HG03039 (cell line): ENCODE data around the gene RAF1.

ENCODE experiments used
- ATAC-seq: cut with Tn5 transposase; IDR thresholded peaks from one replicate; pipeline ENCODE4 v1.9.1; 2021; ENCODE audit warnings: mild to moderate bottlenecking, moderate library complexity; ENCODE audit not compliant: unreplicated experiment

RAF1 gene

GRCh38 chr3:12598890-12599289 lies 65.0 kb downstream of the RAF1 start:
- no peak for ATAC-seq

GRCh38 chr3:12593473-12593872 lies 70.4 kb downstream of the RAF1 start:
- no peak for ATAC-seq

- no peak for ATAC-seq
These were observed 71.8 kb downstream of the RAF1 start for GRCh38 chr3:12591997-12592715.

- no peak for ATAC-seq
These were observed 72.5 kb downstream of the RAF1 start for GRCh38 chr3:12591456-12591855.

GRCh38 chr3:12590096-12590495 lies 73.8 kb downstream of the RAF1 start:
- no peak for ATAC-seq

GRCh38 chr3:12588039-12589009 lies 75.6 kb downstream of the RAF1 start:
- no peak for ATAC-seq

- no peak for ATAC-seq
These were observed 77.5 kb downstream of the RAF1 start for GRCh38 chr3:12586403-12586802.

- no peak for ATAC-seq
These were observed 77.9 kb downstream of the RAF1 start for GRCh38 chr3:12585970-12586369.

- no peak for ATAC-seq
These were observed 78.7 kb downstream of the RAF1 start for GRCh38 chr3:12585181-12585580.

GRCh38 chr3:12584083-12584482 lies 79.8 kb downstream of the RAF1 start:
- no peak for ATAC-seq

- ATAC-seq = no peak
These were observed 80.6 kb downstream of the RAF1 start for GRCh38 chr3:12583280-12583679.

- ATAC-seq = no peak
These were observed 81.2 kb downstream of the RAF1 start for GRCh38 chr3:12582730-12583129.

- ATAC-seq = no peak
These were observed 84.0 kb downstream of the RAF1 start for GRCh38 chr3:12579905-12580304.

GRCh38 chr3:12579456-12579855 lies 84.5 kb downstream of the RAF1 start:
- no peak for ATAC-seq

GRCh38 chr3:12578742-12579141 lies 85.2 kb downstream of the RAF1 start:
- no peak for ATAC-seq

GRCh38 chr3:12577379-12577778 lies 86.5 kb downstream of the RAF1 start:
- ATAC-seq = no peak

- ATAC-seq = no peak
These were observed 89.3 kb downstream of the RAF1 start for GRCh38 chr3:12574661-12575060.

GRCh38 chr3:12574131-12574530 lies 89.8 kb downstream of the RAF1 start:
- ATAC-seq = no peak

- ATAC-seq = no peak
These were observed 91.9 kb downstream of the RAF1 start for GRCh38 chr3:12571986-12572385.

GRCh38 chr3:12569836-12570235 lies 94.1 kb downstream of the RAF1 start:
- ATAC-seq = no peak

- no peak for ATAC-seq
These were observed 95.2 kb downstream of the RAF1 start for GRCh38 chr3:12568747-12569146.

- ATAC-seq = no peak
These were observed 96.9 kb downstream of the RAF1 start for GRCh38 chr3:12566976-12567375.
